Measurements from ENCODE around the gene MPI.
A peak's percentile ranks its signal among the peaks of the same experiment; 100 is the strongest.

MPI gene

GRCh38 chr15:74889883-74890664 is at the start of gene MPI:
Gene MPI, plus strand, starts transcription at chr15:74890042. Its CDS starts 32 bp downstream, at chr15:74890074.
- peak; percentile 44 to 74 for DNase-seq

GRCh38 chr15:74840851-74841775 is 48.7 kb upstream of the MPI start:
- DNase-seq, result no peak

- no peak for DNase-seq
Measured at GRCh38 chr15:74841891-74842373, 47.9 kb upstream of the MPI start.

GRCh38 chr15:74842581-74843444 is 47.0 kb upstream of the MPI start, which contains the start of gene ULK3:
Gene ULK3, minus strand, starts transcription at chr15:74843156. Its CDS starts 51 bp downstream, at chr15:74843105.
- DNase-seq, result peak; percentile 42 to 75

GRCh38 chr15:74843445-74843828 is 46.4 kb upstream of the MPI start:
- DNase-seq, result no peak

GRCh38 chr15:74843891-74844299 is 45.9 kb upstream of the MPI start:
- no peak for DNase-seq

GRCh38 chr15:74844319-74845207 is 45.3 kb upstream of the MPI start:
- DNase-seq, result no peak

- DNase-seq, result no peak
Measured at GRCh38 chr15:74845208-74845568, 44.7 kb upstream of the MPI start.

- no peak for DNase-seq
Measured at GRCh38 chr15:74845581-74845980, 44.3 kb upstream of the MPI start.

- DNase-seq, result no peak
Measured at GRCh38 chr15:74847432-74847831, 42.4 kb upstream of the MPI start.

GRCh38 chr15:74850393-74850792 is 39.4 kb upstream of the MPI start:
- no peak for DNase-seq

- DNase-seq, result no peak
Measured at GRCh38 chr15:74851960-74852359, 37.9 kb upstream of the MPI start.

GRCh38 chr15:74854453-74855022 is 35.3 kb upstream of the MPI start:
- DNase-seq, result no peak

GRCh38 chr15:74855857-74856256 is 34.0 kb upstream of the MPI start:
- no peak for DNase-seq

GRCh38 chr15:74856537-74856936 is 33.3 kb upstream of the MPI start:
- DNase-seq, result no peak

- DNase-seq, result no peak
Measured at GRCh38 chr15:74857082-74857655, 32.7 kb upstream of the MPI start.

- no peak for DNase-seq
Measured at GRCh38 chr15:74857671-74858368, 32.0 kb upstream of the MPI start.

- no peak for DNase-seq
Measured at GRCh38 chr15:74858369-74858740, 31.5 kb upstream of the MPI start.

GRCh38 chr15:74863239-74864056 is 26.4 kb upstream of the MPI start:
- DNase-seq, result peak; percentile 41 to 42
